DOHH2 (cell line): Measurements from ENCODE around the gene DLX5.
A peak's percentile ranks its signal among the peaks of the same experiment; 100 is the strongest.
"Not testable (repeated sequence)": the region's sequence is repeated elsewhere in the genome, so short reads cannot be mapped to it uniquely, and the experiment has no call there.

Source experiments
- H3F3A ChIP-seq: fragments of 200-600 bp; sonication (generic), shearing (Covaris generic); 2 replicates; pipeline ENCODE4 v1.6.0; 2016; ENCODE audit warnings: antibody characterized with exemption, mild to moderate bottlenecking; ENCODE audit not compliant: control insufficient read depth, insufficient read depth
- H3K27ac ChIP-seq: fragments of 200-600 bp; sonication (generic); 2 replicates; pipeline ENCODE4 v1.5.1; 2014; ENCODE audit warnings: low read depth, mild to moderate bottlenecking, low read length, moderate library complexity
- H3K27me3 ChIP-seq: fragments of 200-600 bp; sonication (generic); 2 replicates; pipeline ENCODE4 v1.6.1; 2014; ENCODE audit warnings: mild to moderate bottlenecking, low read length, mixed read lengths; ENCODE audit not compliant: control insufficient read depth
- H3K36me3 ChIP-seq: fragments of 200-600 bp; sonication (generic); 2 replicates; pipeline ENCODE4 v1.6.1; 2014; ENCODE audit warnings: mild to moderate bottlenecking, low read length, moderate library complexity, mixed read lengths; ENCODE audit not compliant: control insufficient read depth
- H3K4me1 ChIP-seq: fragments of 200-600 bp; sonication (generic); 2 replicates; pipeline ENCODE4 v1.6.1; 2014; ENCODE audit warnings: mild to moderate bottlenecking, low read length, mixed read lengths; ENCODE audit not compliant: control insufficient read depth
- H3K4me2 ChIP-seq: fragments of 200-600 bp; sonication (generic); 2 replicates; pipeline ENCODE4 v1.6.0; 2014; ENCODE audit warnings: mild to moderate bottlenecking, low read length, moderate library complexity
- H3K4me3 ChIP-seq: fragments of 200-600 bp; sonication (generic); 2 replicates; pipeline ENCODE4 v1.5.1; 2014; ENCODE audit warnings: mild to moderate bottlenecking, low read length, mixed read lengths
- H3K79me2 ChIP-seq: fragments of 200-600 bp; sonication (generic); 2 replicates; pipeline ENCODE4 v1.6.1; 2014; ENCODE audit warnings: mild to moderate bottlenecking, low read length, mixed read lengths; ENCODE audit not compliant: control insufficient read depth
- H3K9me2 ChIP-seq: fragments of 200-600 bp; sonication (generic); replicated peaks from 2 replicates; pipeline ENCODE4 v1.6.1; 2014; ENCODE audit warnings: mild to moderate bottlenecking, low read length, mixed read lengths; ENCODE audit not compliant: control insufficient read depth
- H3K9me3 ChIP-seq: fragments of 200-600 bp; sonication (generic); 2 replicates; pipeline ENCODE4 v1.6.1; 2014; ENCODE audit warnings: antibody characterized with exemption, low read length, mixed read lengths; ENCODE audit not compliant: control insufficient read depth, insufficient read depth
- H4K20me1 ChIP-seq: fragments of 200-600 bp; sonication (generic); 2 replicates; pipeline ENCODE4 v1.6.0; 2014; ENCODE audit warnings: low read depth, mild to moderate bottlenecking, antibody characterized with exemption, low read length, moderate library complexity; ENCODE audit not compliant: control insufficient read depth, insufficient read depth
- EZH2phosphoT487 ChIP-seq: fragments of 200-600 bp; sonication (generic); IDR thresholded peaks from 2 replicates; pipeline ENCODE4 v1.6.1; 2017; ENCODE audit warnings: borderline replicate concordance, mild to moderate bottlenecking, antibody characterized with exemption, low read length, moderate library complexity, mixed read lengths
- TF ChIP-seq, protein P1 (sequence below): fragments of 200-600 bp; sonication (generic); IDR thresholded peaks from one replicate; pipeline ENCODE4 v1.5.1; 2014; ENCODE audit warnings: antibody characterized with exemption, mild to moderate bottlenecking, low read depth, low read length; ENCODE audit not compliant: poor library complexity, severe bottlenecking

DLX5 gene

GRCh38 chr7:97024209-97025129 lies at the start of gene DLX5:
TSS of gene DLX5 (minus strand) at chr7:97024831. CDS start at chr7:97024623, 208 bp downstream.
- peaks cover 37% of the 10 kb centered on the region for H3K27me3 ChIP-seq
- peaks cover 5% of the 10 kb centered on the region for H3K4me1 ChIP-seq
- TF ChIP-seq EZH2phosphoT487: no peak
- TF ChIP-seq, protein P1, sequence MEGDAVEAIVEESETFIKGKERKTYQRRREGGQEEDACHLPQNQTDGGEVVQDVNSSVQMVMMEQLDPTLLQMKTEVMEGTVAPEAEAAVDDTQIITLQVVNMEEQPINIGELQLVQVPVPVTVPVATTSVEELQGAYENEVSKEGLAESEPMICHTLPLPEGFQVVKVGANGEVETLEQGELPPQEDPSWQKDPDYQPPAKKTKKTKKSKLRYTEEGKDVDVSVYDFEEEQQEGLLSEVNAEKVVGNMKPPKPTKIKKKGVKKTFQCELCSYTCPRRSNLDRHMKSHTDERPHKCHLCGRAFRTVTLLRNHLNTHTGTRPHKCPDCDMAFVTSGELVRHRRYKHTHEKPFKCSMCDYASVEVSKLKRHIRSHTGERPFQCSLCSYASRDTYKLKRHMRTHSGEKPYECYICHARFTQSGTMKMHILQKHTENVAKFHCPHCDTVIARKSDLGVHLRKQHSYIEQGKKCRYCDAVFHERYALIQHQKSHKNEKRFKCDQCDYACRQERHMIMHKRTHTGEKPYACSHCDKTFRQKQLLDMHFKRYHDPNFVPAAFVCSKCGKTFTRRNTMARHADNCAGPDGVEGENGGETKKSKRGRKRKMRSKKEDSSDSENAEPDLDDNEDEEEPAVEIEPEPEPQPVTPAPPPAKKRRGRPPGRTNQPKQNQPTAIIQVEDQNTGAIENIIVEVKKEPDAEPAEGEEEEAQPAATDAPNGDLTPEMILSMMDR: no peak
- no peaks in the 10 kb centered on the region for H3F3A ChIP-seq
- H3K27ac ChIP-seq: no peak within 1 kb of the TSS
- no peak within 1 kb of the TSS for H3K4me2 ChIP-seq
- no peaks in the 10 kb centered on the region for H3K9me3 ChIP-seq
- H3K4me3 ChIP-seq: no peak within 1 kb of the TSS
- H3K36me3 ChIP-seq: no peaks in the 10 kb centered on the region
- H3K79me2 ChIP-seq: no peaks in the 10 kb centered on the region
- H4K20me1 ChIP-seq: no peaks in the 10 kb centered on the region
- no peaks in the 10 kb centered on the region for H3K9me2 ChIP-seq

- H3K27ac ChIP-seq, H3K36me3 ChIP-seq, H3K27me3 ChIP-seq, H3K4me2 ChIP-seq, H4K20me1 ChIP-seq, H3K4me3 ChIP-seq, H3K79me2 ChIP-seq, H3F3A ChIP-seq, H3K9me2 ChIP-seq, H3K4me1 ChIP-seq, H3K9me3 ChIP-seq: not testable (repeated sequence)
These were observed 47.4 kb upstream of the DLX5 start for GRCh38 chr7:97072025-97072424.

DNA sequence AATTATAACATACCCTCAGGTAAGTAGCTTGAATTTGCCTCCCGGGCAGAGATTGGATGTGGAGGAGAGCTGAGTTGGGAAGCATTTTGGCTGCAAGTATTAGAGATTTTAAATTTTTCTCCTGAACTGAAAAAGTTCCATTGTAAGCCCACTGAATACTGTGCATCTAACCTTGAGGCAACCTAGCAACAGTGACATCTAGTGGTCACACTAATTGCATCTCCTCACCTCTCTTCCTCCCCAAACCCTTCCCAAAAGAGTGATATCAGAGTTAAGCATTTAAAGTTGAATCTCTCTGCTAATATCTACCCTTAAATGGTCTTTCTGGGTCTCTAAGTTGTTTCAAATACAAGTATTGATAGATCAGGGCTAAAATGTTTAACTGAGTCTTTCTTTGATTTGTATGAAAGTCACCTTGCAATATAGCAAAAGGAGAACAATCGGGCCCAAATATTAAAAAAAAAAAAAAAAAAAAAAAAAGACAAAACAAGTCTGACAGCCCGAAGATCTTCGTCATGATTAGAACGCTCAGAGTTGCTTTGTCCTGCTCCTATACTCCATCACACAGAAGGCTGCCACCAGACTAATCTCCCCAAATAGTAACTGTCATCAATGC lies 40.4 kb upstream of the DLX5 start:
- Histone ChIP-seq H3K9me2 (no peaks in the 10 kb centered on the region), H3K27ac (no peak overlapping the region), H3K9me3 (no peaks in the 10 kb centered on the region), H3F3A (no peaks in the 10 kb centered on the region), H3K4me1 (no peaks in the 10 kb centered on the region), H3K4me3 (no peak overlapping the region), H4K20me1 (no peaks in the 10 kb centered on the region), H3K27me3 (no peaks in the 10 kb centered on the region), H3K4me2 (no peak overlapping the region), H3K36me3 (no peaks in the 10 kb centered on the region), H3K79me2 (no peaks in the 10 kb centered on the region)
- no peak for TF ChIP-seq EZH2phosphoT487
- TF ChIP-seq, protein P1: peak; percentile 80

DNA sequence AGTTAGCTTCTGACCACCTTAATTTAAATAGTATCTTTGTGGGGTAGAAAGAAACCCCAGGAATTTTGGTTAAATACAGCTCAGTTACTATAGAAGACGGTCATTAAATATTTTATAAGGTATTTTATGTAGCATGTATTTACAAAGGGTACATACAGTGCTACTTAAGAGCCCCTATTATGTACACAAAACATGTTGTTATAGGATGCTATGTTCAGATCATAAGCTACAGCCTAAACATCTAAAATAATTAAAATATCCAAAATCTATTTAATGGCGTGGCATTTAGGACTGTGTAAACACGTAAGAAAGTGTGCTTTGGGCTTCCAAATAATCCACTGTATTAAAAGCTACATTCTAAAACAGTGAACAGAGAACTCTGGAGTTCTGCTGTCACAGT lies 39.4 kb upstream of the DLX5 start:
- H3K27ac ChIP-seq: no peak overlapping the region
- no peak overlapping the region for H3K4me3 ChIP-seq
- H3K79me2 ChIP-seq: no peaks in the 10 kb centered on the region
- no peak for TF ChIP-seq EZH2phosphoT487
- TF ChIP-seq, protein P1: no peak
- H3K9me2 ChIP-seq: no peaks in the 10 kb centered on the region
- no peaks in the 10 kb centered on the region for H3K4me1 ChIP-seq
- H3K4me2 ChIP-seq: no peak overlapping the region
- no peaks in the 10 kb centered on the region for H3K9me3 ChIP-seq
- H3F3A ChIP-seq: no peaks in the 10 kb centered on the region
- no peaks in the 10 kb centered on the region for H4K20me1 ChIP-seq
- no peaks in the 10 kb centered on the region for H3K36me3 ChIP-seq
- no peaks in the 10 kb centered on the region for H3K27me3 ChIP-seq
